Suppressor macrophage (primary cell): ENCODE measurements around the gene OPN1MW.
"Not testable (repeated sequence)": the region's sequence is repeated elsewhere in the genome, so short reads cannot be mapped to it uniquely, and the experiment has no call there.

Experiments
- DNase-seq, 4 experiments: peaks; one replicate each; pipeline ENCODE4 v3.0.0-alpha.2; 2020 to 2022
- total RNA-seq, 17 experiments: gene quantifications; one replicate each; lab custom pipeline; 2026; ENCODE audit warnings: mixed read lengths in 6 of 17, inconsistent platforms in 3 of 17; lab: John Stamatoyannopoulos, UW

OPN1MW gene
- total RNA-seq = 0 to 0.11 (median 0) reads per million in 17 experiments

GRCh38 chrX:154182296-154182695 is at the start of gene OPN1MW:
Gene OPN1MW (plus strand): TSS chrX:154182596. CDS start chrX:154182678, 82 bp downstream.
- DNase-seq = not testable (repeated sequence)

GRCh38 chrX:154135458-154136229 is 46.8 kb upstream of the OPN1MW start:
- peak in 2 of 4 experiments; percentile 18 to 26 for DNase-seq

GRCh38 chrX:154136627-154137161 is 45.7 kb upstream of the OPN1MW start:
- peak; percentile 65 to 84 (median 73) for DNase-seq

GRCh38 chrX:154138857-154139256 is 43.5 kb upstream of the OPN1MW start:
- DNase-seq = no peak

GRCh38 chrX:154140206-154140605 is 42.2 kb upstream of the OPN1MW start:
- DNase-seq = no peak

- no peak for DNase-seq
Measured at GRCh38 chrX:154140742-154141141, 41.7 kb upstream of the OPN1MW start.

GRCh38 chrX:154142386-154142785 is 40.0 kb upstream of the OPN1MW start:
- no peak for DNase-seq

GRCh38 chrX:154142950-154143745 is 39.2 kb upstream of the OPN1MW start:
- DNase-seq = no peak

GRCh38 chrX:154144010-154144409 is 38.4 kb upstream of the OPN1MW start, which contains the start of gene OPN1LW:
Gene OPN1LW (plus strand): TSS chrX:154144243. CDS start chrX:154144284, 41 bp downstream.
- not testable (repeated sequence) for DNase-seq

GRCh38 chrX:154151030-154151429 is 31.4 kb upstream of the OPN1MW start:
- DNase-seq = not testable (repeated sequence)

GRCh38 chrX:154156221-154156620 is 26.2 kb upstream of the OPN1MW start:
- not testable (repeated sequence) for DNase-seq

- DNase-seq = not testable (repeated sequence)
Measured at GRCh38 chrX:154157207-154157606, 25.2 kb upstream of the OPN1MW start.

GRCh38 chrX:154159345-154159744 is 23.1 kb upstream of the OPN1MW start:
- not testable (repeated sequence) for DNase-seq

- not testable (repeated sequence) for DNase-seq
Measured at GRCh38 chrX:154164902-154165301, 17.5 kb upstream of the OPN1MW start.

- DNase-seq = not testable (repeated sequence)
Measured at GRCh38 chrX:154168384-154168783, 14.0 kb upstream of the OPN1MW start.

- DNase-seq = not testable (repeated sequence)
Measured at GRCh38 chrX:154172535-154172943, 9.9 kb upstream of the OPN1MW start.

- not testable (repeated sequence) for DNase-seq
Measured at GRCh38 chrX:154174356-154174755, 8.0 kb upstream of the OPN1MW start.

GRCh38 chrX:154183794-154184193 is 1.4 kb downstream of the OPN1MW start:
- not testable (repeated sequence) for DNase-seq

- DNase-seq = not testable (repeated sequence)
Measured at GRCh38 chrX:154192846-154193245, 10.4 kb downstream of the OPN1MW start.

GRCh38 chrX:154194316-154194715 is 11.9 kb downstream of the OPN1MW start:
- DNase-seq = not testable (repeated sequence)

- not testable (repeated sequence) for DNase-seq
Measured at GRCh38 chrX:154196466-154196865, 14.1 kb downstream of the OPN1MW start.

GRCh38 chrX:154209670-154210418 is 27.4 kb downstream of the OPN1MW start:
- DNase-seq = not testable (repeated sequence)
